Hepatocyte (in vitro differentiated cells): ENCODE data around the gene SLFN12L.

Source experiments
- CTCF ChIP-seq: fragments of 200-600 bp; sonication (generic); IDR thresholded peaks from 2 replicates; pipeline ENCODE4 v1.5.1; 2016; ENCODE audit warnings: antibody characterized with exemption, mild to moderate bottlenecking; ENCODE audit not compliant: poor library complexity
- EZH2 ChIP-seq: fragments of 200-600 bp; sonication (generic); IDR thresholded peaks from 2 replicates; pipeline ENCODE4 v1.6.1; 2016; ENCODE audit warnings: antibody characterized with exemption, mild to moderate bottlenecking, borderline replicate concordance

GRCh38 chr17:35479271-35479670 lies 58.2 kb downstream of the SLFN12L start:
- TF ChIP-seq CTCF (no peak), EZH2 (no peak)
